ENCODE data around the gene DLEU7.

DLEU7 gene

GRCh38 chr13:50793026-50793425 lies 50.5 kb downstream of the DLEU7 start:
- DNase-seq (ENCODE audit: low read depth): no peak

DNA sequence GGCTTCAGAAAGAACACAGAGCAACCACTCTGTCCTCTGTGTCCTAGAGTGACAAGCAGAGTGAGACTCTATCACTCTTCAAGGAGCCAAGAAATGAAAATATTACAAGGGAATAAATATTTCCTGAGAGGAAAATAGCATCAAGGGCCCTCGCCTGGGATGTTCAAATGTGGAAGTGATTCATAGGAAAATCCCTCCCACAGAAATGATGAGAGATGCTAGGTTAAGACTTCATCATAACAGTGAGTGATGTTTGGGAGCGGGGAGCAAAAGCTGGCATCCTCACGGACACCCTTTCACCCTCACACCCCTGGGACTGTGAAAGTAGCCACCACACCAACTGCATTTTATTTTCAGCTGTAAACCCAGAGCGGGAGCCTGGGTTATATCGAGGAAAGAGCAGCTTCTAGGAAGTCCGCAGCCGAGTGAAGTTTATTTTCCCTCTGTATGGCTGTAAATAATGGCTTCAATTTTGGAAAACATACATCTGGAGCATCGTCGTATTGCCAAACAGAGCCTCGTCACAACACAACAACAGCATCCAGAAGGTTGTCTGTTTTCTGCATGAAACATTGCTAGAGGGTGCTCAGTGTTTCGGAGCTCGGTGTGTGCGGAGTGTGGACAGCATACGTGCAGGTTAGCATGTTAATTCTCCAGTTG lies 54.8 kb downstream of the DLEU7 start:
- DNase-seq (ENCODE audit: low read depth): no peak

DNA sequence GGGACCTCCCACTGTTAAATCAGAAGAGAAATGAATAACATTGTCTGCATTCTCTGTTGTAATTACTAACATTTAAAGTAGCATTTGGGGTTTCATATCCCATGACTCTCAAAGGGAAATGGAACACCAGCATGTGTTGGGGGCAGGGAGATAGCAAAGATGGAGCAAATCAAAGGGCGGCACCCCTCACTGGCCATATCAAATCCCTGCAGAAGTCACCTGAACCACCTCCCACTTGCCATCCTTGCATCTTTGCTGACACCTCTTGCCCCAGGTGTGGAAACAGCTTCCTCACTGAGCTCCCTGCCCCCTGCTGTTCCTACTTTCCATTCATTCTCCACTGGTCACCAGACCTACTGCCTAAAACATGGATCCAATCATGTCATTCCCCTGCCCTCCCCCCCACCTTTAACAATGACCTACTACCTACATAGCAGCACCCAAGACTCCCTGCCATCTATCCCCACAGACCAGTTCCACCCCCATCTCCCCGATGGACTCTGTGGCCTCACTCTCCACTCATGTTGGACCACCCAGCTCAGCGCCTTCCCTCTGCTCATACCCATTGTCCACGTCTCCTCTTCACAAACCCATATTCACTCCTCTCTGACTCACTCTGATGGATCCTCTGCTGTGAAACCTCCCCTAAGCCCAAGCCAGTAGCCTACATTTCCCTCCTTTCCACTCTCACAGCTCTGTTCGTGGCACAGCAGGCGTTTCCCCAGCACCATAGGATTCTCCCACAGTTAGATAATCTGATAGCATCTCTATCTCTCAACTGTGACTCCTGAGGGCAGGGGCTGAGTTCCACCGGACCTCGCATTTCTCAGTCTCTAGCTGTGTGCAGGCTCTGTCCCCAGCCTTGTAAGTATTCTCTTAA lies 55.9 kb downstream of the DLEU7 start:
- no peak for DNase-seq (ENCODE audit: low read depth)

DNA sequence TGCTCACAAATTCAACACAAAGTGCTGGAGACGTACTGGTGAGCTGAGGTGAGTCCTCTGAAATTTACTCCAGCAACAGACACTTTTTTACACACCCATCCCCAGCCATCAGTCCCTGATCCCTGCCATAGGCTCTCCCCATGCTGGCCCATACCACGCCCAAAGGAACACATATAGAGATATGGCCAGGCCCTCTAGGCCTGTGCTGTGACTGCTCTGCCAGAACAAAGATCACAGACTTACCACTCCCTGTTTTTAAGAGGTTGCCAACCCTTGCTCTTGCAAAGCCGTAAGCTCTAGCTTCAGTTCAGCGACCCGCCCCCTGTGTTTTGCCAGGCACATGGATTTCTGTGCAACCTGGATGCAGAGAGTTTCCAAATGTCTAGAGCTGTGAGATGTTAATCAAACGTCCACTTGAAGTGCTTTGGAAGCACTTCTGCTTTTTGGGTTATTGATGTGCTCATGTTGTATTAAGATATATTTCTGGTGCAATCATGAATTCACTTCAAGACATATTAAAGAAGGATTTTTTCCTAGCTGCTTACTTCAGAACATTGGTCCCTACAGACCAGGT lies 59.7 kb downstream of the DLEU7 start:
- DNase-seq (ENCODE audit: low read depth): no peak

- DNase-seq (ENCODE audit: low read depth): no peak
Observed at GRCh38 chr13:50783066-50783465, 60.4 kb downstream of the DLEU7 start.

DNA sequence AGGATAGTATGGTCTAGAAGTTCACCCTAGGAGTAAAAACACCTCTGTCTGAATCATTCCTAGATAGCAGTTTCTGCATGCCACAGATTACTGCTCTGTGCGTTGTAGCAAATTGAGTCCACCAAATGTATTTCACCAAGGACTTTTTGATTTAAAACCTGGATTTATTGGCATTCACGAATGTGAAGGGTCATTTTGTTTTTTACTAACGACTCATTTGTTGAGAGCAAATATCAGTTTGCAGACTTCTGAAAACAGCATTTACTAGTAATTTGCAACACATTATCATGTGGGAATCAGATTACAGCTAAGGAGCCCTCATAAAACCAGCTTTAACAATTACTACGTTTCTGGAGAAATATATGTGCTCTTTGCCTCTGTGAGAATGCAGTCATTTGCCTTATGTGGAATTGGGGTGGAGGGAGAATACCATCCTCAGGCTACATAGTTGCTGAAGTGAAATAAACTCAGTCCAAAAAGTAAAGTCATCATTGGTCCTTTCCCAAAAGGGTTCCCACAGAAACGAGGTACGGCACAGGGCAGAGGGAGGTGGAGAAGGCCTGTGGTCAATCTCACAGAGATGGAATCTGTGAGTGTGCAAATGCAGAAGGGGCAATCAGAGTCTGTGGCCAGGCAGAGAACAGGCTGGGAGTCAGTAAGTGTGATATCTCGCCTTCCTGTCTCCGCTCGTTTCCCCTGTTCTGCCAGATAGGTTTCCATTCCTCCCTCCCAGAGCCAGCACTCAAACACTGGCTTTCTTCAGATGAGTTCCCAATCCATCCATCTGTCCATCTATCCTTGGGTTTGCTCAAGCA lies 63.1 kb downstream of the DLEU7 start:
- no peak for DNase-seq (ENCODE audit: low read depth)

GRCh38 chr13:50779443-50780200 lies 63.9 kb downstream of the DLEU7 start:
- no peak for DNase-seq (ENCODE audit: low read depth)
